GM19193 (cell line): ENCODE measurements around the gene KIAA1217.

Experiments used
- POLR2A ChIP-seq: IDR thresholded peaks from 4 replicates; pipeline ENCODE4 v1.6.1; 2011; ENCODE audit not compliant: insufficient read depth, insufficient read length; ENCODE audit errors: extremely low read depth

KIAA1217 gene

DNA sequence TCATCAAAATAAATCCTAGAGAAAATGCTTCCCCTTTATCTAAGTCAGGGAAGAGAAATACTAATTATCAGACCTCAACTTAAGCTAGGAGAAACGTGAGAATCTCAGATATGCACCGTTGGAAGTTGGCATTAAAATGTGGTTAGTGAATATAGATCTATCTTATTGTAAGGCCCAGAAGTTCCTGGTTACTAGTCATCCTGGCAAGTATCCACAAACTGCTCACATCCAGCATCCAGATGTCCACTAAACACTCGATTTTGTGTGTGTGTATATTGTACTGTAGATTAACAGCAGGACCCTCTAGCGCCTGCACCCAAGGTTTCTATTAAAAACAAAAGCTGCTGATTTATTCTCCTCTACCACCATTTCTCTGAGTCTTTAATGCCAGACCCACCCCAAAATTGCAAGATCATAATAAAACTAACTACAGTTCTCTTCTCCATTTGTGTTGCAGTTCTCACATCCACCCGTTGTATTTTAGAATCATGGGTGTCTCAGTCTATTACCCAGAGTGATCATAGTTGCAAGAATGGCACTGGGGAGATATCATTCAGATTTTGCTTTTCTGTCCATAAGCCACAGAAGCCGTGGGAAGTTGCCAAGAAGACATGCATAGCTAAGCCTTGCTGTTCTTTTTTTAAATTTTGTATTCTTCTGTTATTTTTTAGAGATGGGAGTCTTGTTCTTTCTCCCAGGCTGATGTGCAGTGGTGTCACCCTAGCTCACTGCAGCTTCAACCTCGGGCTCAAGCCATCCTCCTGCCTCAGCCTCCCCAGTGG lies 165.4 kb downstream of the KIAA1217 start:
- no peak for TF ChIP-seq POLR2A

DNA sequence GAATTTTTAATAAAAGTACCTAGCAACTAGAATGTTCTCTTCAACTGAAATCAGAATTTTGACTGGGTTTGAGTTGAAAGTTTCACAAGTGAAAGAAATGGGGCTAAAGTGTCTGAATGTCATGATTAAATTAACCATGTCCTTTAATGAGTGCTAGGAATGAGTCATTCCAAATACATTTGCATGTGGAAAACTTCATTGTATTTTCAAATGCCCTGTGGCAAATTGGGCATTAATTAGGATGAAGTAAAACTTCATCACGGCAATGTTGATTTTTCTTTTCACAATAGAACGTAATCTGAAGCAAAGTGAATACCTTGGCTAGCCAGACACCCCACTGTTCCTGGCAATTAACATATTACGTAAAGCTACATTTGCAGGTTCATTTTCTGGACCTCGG lies 166.6 kb downstream of the KIAA1217 start:
- no peak for TF ChIP-seq POLR2A

DNA sequence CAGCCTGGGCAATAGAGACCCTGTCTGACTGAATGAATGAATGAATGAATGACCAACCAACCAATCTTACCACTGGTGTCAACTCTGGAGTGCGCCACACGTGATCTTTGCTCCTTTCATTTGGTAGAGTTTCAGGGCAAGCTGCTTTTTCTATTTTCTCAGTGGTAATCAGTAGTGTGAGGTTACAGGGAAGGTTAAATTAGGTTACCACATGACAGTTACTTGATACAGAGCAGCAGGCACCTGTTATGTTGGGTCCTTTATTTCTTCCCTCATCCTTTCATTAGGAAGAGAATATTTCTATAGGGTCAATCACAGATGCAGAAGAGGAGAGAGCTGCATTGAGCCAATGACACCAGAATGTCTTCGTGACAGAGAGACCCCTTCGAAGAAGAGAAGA lies 167.8 kb downstream of the KIAA1217 start:
- TF ChIP-seq POLR2A = no peak

DNA sequence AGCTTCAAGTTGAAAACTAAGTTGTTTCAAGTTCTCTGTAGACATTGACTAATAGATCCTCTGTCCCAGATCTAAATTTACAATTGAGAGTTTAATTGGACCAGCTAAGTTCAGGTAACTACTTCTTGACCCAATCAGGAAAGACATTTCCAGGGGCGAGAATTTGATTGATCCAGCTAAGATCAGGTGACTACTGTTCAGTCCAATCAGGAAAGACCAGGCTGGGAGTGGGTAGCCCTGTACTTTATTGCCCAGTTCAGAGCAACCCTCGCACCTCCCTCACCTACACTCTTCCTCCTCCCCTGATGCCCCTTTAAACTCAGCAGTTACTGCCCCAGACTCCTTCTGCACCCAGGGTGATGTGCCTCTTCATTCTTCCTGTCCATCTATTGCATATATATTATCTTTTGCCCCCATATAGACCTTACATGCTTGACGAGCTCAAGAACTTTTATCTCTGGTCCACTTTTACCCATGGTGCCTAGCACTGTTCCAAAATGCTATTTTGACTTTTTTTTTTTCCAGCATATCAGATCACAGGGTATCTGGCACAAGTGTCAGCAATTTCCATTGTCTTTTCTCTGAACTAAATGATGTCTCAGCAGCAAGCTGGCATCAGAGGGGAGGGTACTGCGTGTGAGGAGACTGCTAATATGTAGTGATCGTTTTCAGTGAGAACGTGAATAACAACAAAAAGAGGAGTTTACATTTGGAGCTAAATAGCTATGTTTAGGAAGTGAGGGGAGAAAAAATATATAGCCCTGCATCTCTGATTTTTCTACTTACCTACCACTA lies 169.4 kb downstream of the KIAA1217 start:
- TF ChIP-seq POLR2A = no peak

DNA sequence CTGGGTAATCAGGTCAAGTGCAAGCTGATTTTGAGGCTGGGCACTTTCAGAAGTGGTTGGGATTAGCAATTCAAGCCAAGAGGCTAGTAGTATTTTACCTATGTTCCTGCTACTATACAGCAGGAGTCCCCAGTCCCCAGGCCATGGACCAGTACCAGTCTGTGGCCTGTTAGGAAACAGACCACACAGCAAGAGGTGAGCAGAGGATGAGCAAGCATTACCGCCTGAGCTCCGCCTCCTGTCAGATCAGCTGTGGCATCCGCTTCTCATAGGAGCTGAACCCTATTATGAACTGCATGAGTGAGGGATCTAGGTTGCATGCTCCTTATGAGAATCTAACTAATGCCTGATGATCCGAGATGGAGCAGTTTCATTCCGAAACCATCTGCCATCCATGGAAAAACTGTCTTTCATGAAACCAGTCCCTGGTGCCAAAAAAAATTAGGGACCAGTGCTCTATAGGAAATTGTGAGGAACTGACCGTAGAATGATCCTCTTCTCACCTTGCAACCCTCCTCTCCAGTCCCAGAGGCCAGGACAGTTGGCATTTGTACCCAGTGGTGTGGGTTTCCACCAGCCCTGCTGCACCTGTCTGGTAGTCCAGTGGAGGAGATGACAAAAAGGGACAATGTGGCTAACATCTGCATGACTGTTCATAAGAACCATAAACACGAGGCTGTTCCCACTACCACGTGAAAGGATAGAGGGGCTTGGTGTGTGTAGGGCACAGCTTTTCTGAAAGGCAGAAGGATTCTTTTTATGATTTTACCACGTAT lies 172.5 kb downstream of the KIAA1217 start:
- TF ChIP-seq POLR2A = no peak

DNA sequence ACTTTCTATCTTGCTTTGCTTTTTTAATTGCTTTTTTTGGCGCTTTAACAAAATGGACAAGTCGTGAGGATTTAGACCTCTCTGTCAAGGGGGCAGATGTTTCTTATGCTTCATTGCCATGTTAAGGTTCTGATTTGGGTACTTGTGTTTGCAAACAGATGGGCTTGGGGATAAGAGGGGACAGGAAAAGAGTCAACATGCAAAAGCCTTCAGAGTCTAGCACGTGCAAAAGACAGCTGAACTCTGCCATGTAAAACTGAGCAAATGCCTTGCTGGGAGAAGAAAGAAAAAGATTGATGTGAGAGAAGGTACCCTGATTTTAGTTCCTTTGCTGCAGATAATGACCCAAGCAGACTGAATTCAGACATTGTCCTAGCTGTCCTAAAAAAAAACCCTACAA lies 173.1 kb downstream of the KIAA1217 start:
- no peak for TF ChIP-seq POLR2A

DNA sequence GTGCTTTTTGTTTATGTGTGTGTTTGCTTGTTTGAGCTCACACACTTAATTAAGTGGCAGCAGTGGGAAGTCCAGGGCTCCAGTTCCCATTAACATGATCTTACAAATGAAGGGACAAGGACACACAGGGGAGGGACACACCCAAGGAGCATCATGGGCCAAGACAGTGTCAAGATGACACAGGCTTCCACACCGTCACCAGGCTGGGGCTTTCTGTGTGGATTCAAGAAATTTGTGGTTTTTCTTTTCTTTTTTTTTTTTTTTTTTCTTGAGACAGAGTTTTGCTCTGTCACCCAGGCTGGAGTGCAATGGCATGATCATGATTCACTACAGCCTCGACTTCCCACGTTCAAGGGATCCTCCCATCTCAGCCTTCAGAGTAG lies 173.6 kb downstream of the KIAA1217 start:
- no peak for TF ChIP-seq POLR2A

DNA sequence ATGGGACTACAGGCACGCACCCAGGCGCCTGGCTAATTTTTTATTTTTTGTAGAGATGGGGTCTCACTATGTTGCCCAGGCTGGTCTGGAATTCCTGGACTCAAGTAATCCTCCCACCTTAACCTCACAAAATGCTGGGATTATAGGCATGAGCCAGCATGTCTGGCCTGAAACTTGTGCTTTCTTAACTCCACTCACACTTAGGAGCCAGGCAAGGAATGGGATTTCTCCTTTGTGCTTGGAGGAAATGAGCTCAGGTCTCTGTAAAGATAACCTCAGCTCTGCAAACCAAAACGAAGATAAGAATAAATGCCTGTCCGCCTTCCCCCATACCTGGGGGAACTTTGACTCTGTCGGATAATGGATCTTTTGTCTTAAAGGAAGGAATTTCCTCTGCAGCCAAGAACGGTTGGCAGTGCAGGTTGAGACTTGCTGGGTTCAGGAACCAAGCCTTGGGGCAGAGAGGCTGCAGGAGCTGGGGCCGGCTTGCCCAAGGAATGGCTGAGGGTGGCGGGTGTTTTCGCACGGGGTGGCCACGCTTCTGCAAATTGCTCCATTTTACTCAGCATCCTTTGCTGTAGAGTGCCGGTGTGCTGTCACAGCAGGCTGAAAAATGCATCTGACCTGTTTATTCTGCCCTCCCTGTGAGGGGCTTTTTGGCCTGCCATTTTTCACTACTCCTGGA lies 174.2 kb downstream of the KIAA1217 start:
- no peak for TF ChIP-seq POLR2A

DNA sequence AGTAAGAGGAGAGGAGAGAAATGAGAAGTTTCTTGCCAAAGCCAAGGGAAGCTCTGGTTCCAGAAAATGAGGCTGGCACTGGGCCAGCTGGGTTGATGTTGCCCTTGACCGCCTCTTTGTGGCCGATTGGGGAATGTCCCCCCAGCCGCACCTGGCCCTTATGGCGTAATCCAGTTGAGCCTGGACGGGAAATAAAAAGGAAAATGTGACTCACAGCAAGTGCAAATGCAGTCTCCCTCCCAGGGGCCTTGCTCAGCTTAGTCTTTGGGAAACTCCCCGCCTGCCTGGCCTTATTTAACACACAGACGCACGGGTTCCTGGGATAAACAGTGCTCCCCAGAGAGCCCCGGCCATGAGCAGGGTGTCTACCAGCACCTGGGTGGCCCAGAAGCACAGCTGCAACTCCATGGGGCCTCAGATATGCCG lies 174.8 kb downstream of the KIAA1217 start:
- peak; percentile 56 for TF ChIP-seq POLR2A

DNA sequence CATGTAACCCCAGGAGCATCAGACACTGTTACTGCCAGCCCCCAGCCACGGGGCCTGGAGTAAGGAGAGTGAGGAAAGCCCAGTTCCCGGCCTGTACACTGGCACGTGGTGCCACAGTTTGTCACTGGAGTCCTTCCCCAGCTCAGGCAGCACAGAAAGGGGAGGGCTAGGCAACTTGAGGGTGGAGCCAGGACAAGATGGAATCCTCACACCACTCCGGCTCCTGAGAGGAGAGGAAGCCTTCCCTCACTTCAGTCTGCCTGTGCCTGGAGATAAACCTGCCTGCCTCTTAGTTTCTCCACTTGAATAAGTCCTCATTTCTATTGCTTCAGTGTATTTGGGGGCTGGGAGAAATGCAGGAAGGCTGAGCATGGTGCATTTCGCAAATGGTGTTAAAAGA lies 176.0 kb downstream of the KIAA1217 start:
- TF ChIP-seq POLR2A = no peak

DNA sequence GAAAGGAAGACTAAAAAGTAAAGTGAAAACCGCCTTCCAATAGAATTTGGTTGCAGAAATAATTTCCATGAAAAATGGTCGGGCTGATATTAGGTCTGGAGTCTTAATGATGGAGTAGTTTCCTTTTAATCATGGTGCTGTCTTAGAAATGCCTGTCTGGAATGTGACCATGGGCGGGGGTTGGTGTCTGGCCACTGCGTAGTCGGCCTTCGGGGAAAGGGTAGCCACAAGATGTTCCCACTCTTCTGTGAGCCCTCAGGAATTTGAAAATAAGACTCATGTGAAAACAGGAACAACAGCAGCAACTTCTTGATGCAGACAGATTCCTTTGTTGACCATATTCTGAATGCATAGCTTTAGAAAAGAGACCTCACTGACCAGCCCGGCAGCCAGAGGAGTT lies 176.8 kb downstream of the KIAA1217 start:
- no peak for TF ChIP-seq POLR2A

DNA sequence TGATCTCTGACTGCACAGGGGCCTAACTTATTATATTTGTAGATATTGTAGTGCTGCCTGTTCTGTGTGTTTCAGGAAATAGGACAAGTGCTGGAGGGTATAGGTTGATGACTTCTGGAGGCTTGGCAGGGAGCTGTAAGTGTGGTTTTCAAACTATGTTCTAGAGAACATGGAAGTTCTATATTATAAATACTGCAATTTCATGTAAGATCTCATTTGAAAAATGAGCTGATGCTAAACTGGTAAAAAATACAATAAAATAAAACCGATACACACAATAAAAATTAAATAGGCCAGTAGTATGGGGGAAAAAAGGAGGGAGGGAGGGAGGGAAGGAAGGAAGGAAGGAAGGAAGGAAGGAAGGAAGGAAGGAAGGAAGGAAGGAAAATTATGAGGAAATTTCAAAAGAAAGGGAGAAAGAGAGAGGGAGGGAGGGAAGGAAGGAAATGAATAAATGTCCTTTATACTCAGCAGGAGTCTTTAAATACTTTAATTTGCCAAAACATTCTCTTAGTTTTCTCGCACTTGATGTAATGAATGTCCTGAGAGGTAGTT lies 181.3 kb downstream of the KIAA1217 start:
- TF ChIP-seq POLR2A = no peak

DNA sequence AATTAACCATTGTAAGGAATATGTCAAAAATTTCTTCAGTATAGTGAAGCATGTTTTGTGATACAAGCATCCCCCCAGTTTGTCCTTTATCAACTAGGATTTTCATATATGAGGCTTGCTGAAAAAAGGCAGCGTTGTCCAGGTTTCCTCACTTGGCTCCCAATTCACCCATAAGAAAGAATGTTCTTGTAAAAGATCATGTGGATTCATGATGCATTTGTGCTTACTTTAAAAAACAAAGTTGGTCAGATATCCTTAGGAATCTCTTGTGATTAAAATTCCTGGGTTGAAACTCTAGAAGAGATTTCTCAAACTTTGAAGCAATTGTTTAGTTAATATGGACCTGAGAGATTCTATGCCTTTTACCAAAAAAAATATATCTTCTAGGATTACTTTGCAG lies 181.8 kb downstream of the KIAA1217 start:
- TF ChIP-seq POLR2A = no peak

DNA sequence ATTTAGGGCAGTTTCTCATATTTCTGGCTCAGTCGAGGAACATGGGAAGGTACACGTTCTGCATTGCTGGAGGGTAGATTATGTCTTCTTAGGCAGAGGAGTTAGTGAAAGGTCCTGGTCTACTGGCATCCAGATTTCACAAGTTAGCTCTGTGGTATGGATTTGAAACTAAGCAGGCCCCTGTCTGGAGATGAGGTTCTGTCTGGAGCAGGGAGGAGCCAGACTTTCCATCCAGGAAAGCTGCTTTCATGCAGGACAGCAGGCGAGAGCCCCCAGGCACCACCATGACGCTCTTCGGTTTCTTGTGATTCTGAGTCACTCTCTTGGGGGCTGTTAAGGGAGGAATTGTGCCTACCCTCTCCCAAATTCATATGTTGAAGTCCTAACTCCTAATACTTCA lies 184.3 kb downstream of the KIAA1217 start:
- TF ChIP-seq POLR2A = no peak
